CD4-positive, alpha-beta T cell (primary cell): Measurements from ENCODE around the gene CFDP1. TPM values are rescaled to one million over a fixed set of nuclear protein-coding genes. Genes with fewer than 3 reads are reported as not detected.

Experiments used
- ATAC-seq: fragments of 200-7000 bp; cut with Tn5 transposase; one replicate; pipeline ENCODE4 v1.10.0; 2022; ENCODE audit warnings: mild to moderate bottlenecking; ENCODE audit not compliant: poor library complexity
- CTCF ChIA-PET: fragments of 350-600 bp; sonication (Branson Sonifier 250); formaldehyde crosslinking; loops from one replicate; lab custom pipeline; 2021; ENCODE audit warnings: antibody characterized with exemption, inconsistent platforms; lab: Charles Lee
- POLR2A ChIA-PET: fragments of 350-600 bp; sonication (Branson Sonifier 250); formaldehyde crosslinking; loops from one replicate; lab custom pipeline; 2021; ENCODE audit warnings: antibody characterized with exemption, inconsistent platforms; lab: Charles Lee
- DNase-seq, 14 experiments: peaks; one replicate each; pipeline ENCODE4 v3.0.0-alpha.2; 2013 to 2020; ENCODE audit warnings: mixed read lengths in 2 of 14
- H3K27ac ChIP-seq, 2 donors: one replicate each; pipeline versions ENCODE4 v1.5.1 to v1.7.0; 2013; ENCODE audit warnings: low read length in 2 of 2, low read depth in 1 of 2, mild to moderate bottlenecking in 1 of 2
- H3K27me3 ChIP-seq, 2 experiments: 1 replicate in 1 of 2; 2 replicates in 1 of 2; pipeline versions ENCODE4 v1.6.1 to v1.7.0; 2013; ENCODE audit warnings: low read length in 2 of 2, control low read depth in 1 of 2, mild to moderate bottlenecking in 1 of 2, moderate library complexity in 1 of 2; ENCODE audit not compliant: insufficient read depth in 2 of 2, control insufficient read depth in 1 of 2
- H3K36me3 ChIP-seq: one replicate; pipeline ENCODE4 v1.6.1; 2013; ENCODE audit warnings: low read length, control low read depth; ENCODE audit not compliant: insufficient read depth
- H3K4me1 ChIP-seq: one replicate; pipeline ENCODE4 v1.6.1; 2013; ENCODE audit warnings: low read length, control low read depth; ENCODE audit not compliant: insufficient read depth
- H3K4me3 ChIP-seq: one replicate; pipeline ENCODE4 v1.5.1; 2013; ENCODE audit warnings: mild to moderate bottlenecking, low read length, moderate library complexity
- H3K9me3 ChIP-seq, 2 experiments: 1 replicate in 1 of 2; 2 replicates in 1 of 2; pipeline versions ENCODE4 v1.6.1 to v1.7.0; 2013; ENCODE audit warnings: low read length in 2 of 2, mild to moderate bottlenecking in 2 of 2, control low read depth in 1 of 2, moderate library complexity in 1 of 2; ENCODE audit not compliant: control insufficient read depth in 1 of 2, insufficient read depth in 1 of 2
- H3K27ac Mint-ChIP-seq: one replicate; pipeline ENCODE4 v1.8.0; 2020; ENCODE audit warnings: mixed read lengths
- H3K27me3 Mint-ChIP-seq: one replicate; pipeline ENCODE4 v1.8.0; 2021; ENCODE audit warnings: mixed read lengths
- H3K36me3 Mint-ChIP-seq: one replicate; pipeline ENCODE4 v1.8.0; 2021; ENCODE audit warnings: low read depth, mixed read lengths
- H3K4me1 Mint-ChIP-seq: one replicate; pipeline ENCODE4 v1.8.0; 2021; ENCODE audit warnings: low read depth, mixed read lengths
- H3K4me3 Mint-ChIP-seq: one replicate; pipeline ENCODE4 v1.8.0; 2020; ENCODE audit warnings: mild to moderate bottlenecking, mixed read lengths
- H3K9me3 Mint-ChIP-seq: one replicate; pipeline ENCODE4 v1.8.0; 2020; ENCODE audit warnings: mixed read lengths
- intact Hi-C, 2 experiments: fragments of 100-400 bp; cut with DNase I in 1 of 2; cut with micrococcal nuclease in 1 of 2; formaldehyde crosslinking; loops; one replicate each; pipeline versions ENCODE4 v1.15.1 to v1.9.0; 2023 to 2025; cut with DNase I, micrococcal nuclease
- total RNA-seq, 174 experiments: library from RNA in 2 of 174; stranded (reverse) in 2 of 174; gene quantifications; one replicate each; pipeline ENCODE4 v1.2.3 and lab custom pipeline; 2021 to 2026
- TF ChIP-seq, protein P1 (sequence below): fragments of 200-600 bp; IDR thresholded peaks from one replicate; pipeline ENCODE4 v1.8.0; 2022; ENCODE audit warnings: antibody characterized with exemption, mild to moderate bottlenecking

The CFDP1 gene
- total RNA-seq, 2 experiments from 2014 or later, result 23.0 to 25.5 TPM

DNA sequence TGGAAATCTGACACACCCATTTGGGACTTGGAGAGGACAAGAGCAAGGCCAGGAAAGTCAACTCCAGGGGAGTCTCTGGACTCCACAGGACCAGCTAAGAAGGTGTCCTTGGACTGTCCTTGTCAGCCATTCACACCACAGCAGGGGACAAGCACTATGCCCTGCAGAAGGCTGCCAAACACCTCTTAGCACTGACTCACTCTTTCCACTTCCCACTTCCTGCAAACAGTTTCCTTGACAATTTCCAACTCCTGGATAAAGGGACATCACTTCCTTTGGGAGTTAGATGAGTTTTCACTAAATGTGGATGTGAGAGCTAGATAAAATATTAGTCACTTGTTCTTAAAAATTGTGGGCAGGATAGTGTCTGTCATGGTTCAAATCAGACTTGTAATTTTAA lies 144.1 kb downstream of the CFDP1 start:
- Histone ChIP-seq H3K4me3 (no peak overlapping the region), H3K27ac (no peak overlapping the region), H3K4me1 (peaks cover 17% of the 10 kb centered on the region), H3K9me3 (peaks cover 0 to 4% of the 10 kb centered on the region in 2 experiments), H3K36me3 (peaks cover 22% of the 10 kb centered on the region), H3K27me3 (peaks cover 0 to 11% of the 10 kb centered on the region in 2 experiments)
- intact Hi-C loops, result no loop called here
- ATAC-seq (no peak), DNase-seq (no peak)
- peaks cover 51% of the 10 kb centered on the region for H3K36me3 Mint-ChIP-seq
- no peak overlapping the region for H3K27ac Mint-ChIP-seq
- TF ChIP-seq, protein P1, sequence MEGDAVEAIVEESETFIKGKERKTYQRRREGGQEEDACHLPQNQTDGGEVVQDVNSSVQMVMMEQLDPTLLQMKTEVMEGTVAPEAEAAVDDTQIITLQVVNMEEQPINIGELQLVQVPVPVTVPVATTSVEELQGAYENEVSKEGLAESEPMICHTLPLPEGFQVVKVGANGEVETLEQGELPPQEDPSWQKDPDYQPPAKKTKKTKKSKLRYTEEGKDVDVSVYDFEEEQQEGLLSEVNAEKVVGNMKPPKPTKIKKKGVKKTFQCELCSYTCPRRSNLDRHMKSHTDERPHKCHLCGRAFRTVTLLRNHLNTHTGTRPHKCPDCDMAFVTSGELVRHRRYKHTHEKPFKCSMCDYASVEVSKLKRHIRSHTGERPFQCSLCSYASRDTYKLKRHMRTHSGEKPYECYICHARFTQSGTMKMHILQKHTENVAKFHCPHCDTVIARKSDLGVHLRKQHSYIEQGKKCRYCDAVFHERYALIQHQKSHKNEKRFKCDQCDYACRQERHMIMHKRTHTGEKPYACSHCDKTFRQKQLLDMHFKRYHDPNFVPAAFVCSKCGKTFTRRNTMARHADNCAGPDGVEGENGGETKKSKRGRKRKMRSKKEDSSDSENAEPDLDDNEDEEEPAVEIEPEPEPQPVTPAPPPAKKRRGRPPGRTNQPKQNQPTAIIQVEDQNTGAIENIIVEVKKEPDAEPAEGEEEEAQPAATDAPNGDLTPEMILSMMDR, result no peak
- peaks cover 15% of the 10 kb centered on the region for H3K4me1 Mint-ChIP-seq
- no peaks in the 10 kb centered on the region for H3K9me3 Mint-ChIP-seq
- H3K4me3 Mint-ChIP-seq, result no peak overlapping the region
- POLR2A ChIA-PET, result no interaction called here
- CTCF ChIA-PET, result no interaction called here
- peaks cover 13% of the 10 kb centered on the region for H3K27me3 Mint-ChIP-seq

DNA sequence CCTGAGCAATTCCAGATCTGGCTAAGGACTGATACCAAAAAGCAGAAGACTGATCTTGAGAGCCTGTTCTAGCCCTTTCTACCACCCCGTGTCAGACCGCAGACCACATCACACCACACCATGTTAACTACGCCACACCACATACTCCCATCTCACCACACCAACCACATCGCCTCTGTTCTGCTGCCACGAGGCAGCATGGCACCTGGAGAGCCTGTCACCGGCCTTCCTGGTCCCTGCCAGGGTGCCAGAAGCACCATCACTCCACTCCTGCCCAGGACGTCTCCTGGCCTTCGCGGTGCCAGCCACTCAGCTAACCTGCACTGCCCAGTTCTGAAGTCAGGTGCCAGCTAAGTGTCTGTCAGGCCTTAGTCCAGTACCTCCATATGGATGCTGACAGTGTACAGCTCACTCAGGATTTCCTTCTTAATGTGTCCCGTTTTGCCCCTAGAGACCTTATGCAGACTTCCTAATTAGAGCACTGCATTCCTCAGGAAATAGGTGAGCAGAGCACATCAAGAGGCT lies 144.6 kb downstream of the CFDP1 start:
- Histone ChIP-seq H3K4me1 (peaks cover 17% of the 10 kb centered on the region), H3K9me3 (peaks cover 0 to 4% of the 10 kb centered on the region in 2 experiments), H3K27me3 (peaks cover 0 to 11% of the 10 kb centered on the region in 2 experiments), H3K27ac (no peak overlapping the region), H3K36me3 (peaks cover 17% of the 10 kb centered on the region), H3K4me3 (no peak overlapping the region)
- Mint-ChIP-seq H3K9me3 (no peaks in the 10 kb centered on the region), H3K4me1 (peaks cover 15% of the 10 kb centered on the region), H3K4me3 (peak overlapping the region; percentile 34), H3K36me3 (peaks cover 45% of the 10 kb centered on the region), H3K27ac (no peak overlapping the region), H3K27me3 (peaks cover 13% of the 10 kb centered on the region)
- DNase-seq, result peak; percentile 21 to 85 (median 52)
- TF ChIP-seq, protein P1, result no peak
- POLR2A ChIA-PET, result no interaction called here
- intact Hi-C loops, result no loop called here
- CTCF ChIA-PET, result no interaction called here
- peak; percentile 93 for ATAC-seq

DNA sequence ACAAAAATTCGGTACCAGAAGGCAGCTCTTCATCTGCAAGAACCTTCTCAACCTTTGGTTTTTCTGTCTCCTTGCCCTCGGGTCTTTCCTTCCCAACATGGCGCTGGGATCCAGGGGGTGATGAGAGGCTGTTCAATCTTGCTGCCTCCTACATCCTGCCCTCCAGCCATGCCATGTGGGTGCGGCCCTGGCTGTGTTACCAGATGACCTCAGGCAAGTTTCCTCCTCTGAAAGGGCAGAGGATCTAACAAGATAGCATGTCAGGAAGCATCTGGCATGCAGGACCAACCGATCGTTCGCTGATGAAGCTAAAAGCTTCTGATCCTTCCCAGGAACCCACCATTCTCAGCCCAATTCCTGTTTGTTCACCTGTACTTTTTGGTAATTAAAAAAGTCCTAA lies 145.1 kb downstream of the CFDP1 start:
- H3K27ac Mint-ChIP-seq, result no peak overlapping the region
- H3K27ac ChIP-seq, result no peak overlapping the region
- ATAC-seq (no peak), DNase-seq (no peak)
- peaks cover 40% of the 10 kb centered on the region for H3K36me3 Mint-ChIP-seq
- peak overlapping the region; percentile 34 for H3K4me3 Mint-ChIP-seq
- POLR2A ChIA-PET, result interaction anchor here (0.9 kb wide), 1 partner anchor 32 kb away, joined by 3 read pairs; no protein-coding TSS in a partner anchor
- H3K27me3 ChIP-seq, result peaks cover 0 to 11% of the 10 kb centered on the region in 2 experiments
- intact Hi-C loops, result no loop called here
- peaks cover 12% of the 10 kb centered on the region for H3K36me3 ChIP-seq
- no peak overlapping the region for H3K4me3 ChIP-seq
- peaks cover 0 to 4% of the 10 kb centered on the region in 2 experiments for H3K9me3 ChIP-seq
- H3K4me1 ChIP-seq, result peaks cover 17% of the 10 kb centered on the region
- H3K27me3 Mint-ChIP-seq, result peaks cover 13% of the 10 kb centered on the region
- CTCF ChIA-PET, result no interaction called here
- H3K9me3 Mint-ChIP-seq, result no peaks in the 10 kb centered on the region
- TF ChIP-seq, protein P1, result no peak
- peaks cover 15% of the 10 kb centered on the region for H3K4me1 Mint-ChIP-seq
